ENCODE results near the gene CCDC12.

DNA sequence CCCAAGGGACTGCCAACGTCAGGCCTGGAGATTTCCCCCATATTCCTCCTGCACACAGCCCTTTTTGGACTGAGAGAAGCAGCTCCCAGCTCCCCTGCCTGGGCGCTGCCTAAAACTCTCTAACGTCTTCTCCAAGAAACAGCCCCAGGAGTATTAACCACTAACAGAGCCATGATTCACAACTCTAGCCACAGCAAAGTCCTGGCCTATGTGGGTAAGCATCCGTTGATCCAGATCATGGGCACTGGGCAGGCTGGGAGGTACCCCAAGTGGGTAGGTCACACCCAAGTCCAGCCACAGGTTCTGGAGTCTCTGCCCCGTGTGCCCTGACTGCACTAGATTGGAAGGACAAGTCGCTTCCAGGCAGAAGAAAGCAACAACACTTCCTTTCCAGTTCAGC is 34.8 kb upstream of the CCDC12 start:
- TF ChIP-seq, protein P1, sequence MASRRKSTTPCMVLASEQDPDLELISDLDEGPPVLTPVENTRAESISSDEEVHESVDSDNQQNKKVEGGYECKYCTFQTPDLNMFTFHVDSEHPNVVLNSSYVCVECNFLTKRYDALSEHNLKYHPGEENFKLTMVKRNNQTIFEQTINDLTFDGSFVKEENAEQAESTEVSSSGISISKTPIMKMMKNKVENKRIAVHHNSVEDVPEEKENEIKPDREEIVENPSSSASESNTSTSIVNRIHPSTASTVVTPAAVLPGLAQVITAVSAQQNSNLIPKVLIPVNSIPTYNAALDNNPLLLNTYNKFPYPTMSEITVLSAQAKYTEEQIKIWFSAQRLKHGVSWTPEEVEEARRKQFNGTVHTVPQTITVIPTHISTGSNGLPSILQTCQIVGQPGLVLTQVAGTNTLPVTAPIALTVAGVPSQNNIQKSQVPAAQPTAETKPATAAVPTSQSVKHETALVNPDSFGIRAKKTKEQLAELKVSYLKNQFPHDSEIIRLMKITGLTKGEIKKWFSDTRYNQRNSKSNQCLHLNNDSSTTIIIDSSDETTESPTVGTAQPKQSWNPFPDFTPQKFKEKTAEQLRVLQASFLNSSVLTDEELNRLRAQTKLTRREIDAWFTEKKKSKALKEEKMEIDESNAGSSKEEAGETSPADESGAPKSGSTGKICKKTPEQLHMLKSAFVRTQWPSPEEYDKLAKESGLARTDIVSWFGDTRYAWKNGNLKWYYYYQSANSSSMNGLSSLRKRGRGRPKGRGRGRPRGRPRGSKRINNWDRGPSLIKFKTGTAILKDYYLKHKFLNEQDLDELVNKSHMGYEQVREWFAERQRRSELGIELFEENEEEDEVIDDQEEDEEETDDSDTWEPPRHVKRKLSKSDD (conservative IDR thresholded peaks at IDR 0.05; ENCODE audit: low read length), result no peak
- TF ChIP-seq L3MBTL2 (IDR thresholded peaks at IDR 0.05) (no peak), PCBP2 (IDR thresholded peaks at IDR 0.05; ENCODE audit: low read depth, low read length, poor library complexity, severe bottlenecking) (no peak), ETV6 (IDR thresholded peaks at IDR 0.05; ENCODE audit: borderline replicate concordance in 1 of 2, low read depth in 2 of 2, low read length in 1 of 2) (no peak), ETV6 (CRISPR knock-in tag; IDR thresholded peaks at IDR 0.05; ENCODE audit: borderline replicate concordance) (no peak)
- TF ChIP-seq, protein P2, sequence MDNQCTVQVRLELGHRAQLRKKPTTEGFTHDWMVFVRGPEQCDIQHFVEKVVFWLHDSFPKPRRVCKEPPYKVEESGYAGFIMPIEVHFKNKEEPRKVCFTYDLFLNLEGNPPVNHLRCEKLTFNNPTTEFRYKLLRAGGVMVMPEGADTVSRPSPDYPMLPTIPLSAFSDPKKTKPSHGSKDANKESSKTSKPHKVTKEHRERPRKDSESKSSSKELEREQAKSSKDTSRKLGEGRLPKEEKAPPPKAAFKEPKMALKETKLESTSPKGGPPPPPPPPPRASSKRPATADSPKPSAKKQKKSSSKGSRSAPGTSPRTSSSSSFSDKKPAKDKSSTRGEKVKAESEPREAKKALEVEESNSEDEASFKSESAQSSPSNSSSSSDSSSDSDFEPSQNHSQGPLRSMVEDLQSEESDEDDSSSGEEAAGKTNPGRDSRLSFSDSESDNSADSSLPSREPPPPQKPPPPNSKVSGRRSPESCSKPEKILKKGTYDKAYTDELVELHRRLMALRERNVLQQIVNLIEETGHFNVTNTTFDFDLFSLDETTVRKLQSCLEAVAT (IDR thresholded peaks at IDR 0.05), result no peak
